Activated gamma-delta T cell treated with Interleukin-2 at 50 U/mL for 16 hours (primary cell): Measurements from ENCODE around the gene UGGT1.

Source experiments
- DNase-seq: peaks from one replicate; pipeline ENCODE4 v3.0.0-alpha.2; 2020

UGGT1 gene

DNA sequence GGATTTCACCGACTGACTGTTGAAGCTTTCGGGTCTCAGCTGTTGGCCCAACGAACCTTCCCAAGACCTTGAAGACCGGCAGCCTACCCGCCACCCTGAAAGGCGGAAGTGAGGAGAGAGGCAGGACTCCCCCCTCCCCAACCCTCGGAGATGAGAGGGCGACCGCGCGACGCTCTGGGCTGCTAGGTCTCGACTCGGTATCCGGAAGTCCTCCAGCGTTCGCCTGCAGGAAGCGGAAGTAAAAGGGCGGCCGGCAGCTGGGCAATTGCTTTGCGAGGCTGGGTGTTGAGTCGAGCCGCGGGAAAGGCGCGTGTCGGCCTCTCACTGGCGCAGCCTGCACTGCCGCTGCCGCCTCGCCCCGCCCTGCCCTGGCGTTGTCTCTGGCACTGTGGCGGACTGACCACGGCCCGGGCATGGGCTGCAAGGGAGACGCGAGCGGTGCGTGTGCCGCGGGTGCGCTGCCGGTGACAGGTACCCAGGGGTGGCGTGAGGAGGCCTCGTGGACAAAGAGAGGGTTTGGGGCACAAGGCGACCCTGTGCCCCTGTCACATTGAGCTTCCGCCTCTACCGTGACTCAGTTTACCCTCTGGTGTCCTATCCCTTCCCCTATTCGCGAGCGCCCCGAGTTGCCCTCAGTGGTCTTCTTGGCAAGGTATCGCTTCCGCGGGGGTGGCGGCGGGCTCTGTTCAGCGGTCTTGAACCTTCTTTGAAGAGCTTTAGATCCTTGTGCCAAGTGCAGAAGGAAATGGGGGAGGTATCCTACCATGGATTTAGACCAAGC is at the start of gene UGGT1:
Gene UGGT1 (plus strand): TSS at position 256 of the 781 bp plus-strand sequence. CDS start 158 bp downstream, at position 414.
- DNase-seq: peak; percentile 92

GRCh38 chr2:128041561-128041960 is 49.4 kb upstream of the UGGT1 start:
- no peak for DNase-seq

DNA sequence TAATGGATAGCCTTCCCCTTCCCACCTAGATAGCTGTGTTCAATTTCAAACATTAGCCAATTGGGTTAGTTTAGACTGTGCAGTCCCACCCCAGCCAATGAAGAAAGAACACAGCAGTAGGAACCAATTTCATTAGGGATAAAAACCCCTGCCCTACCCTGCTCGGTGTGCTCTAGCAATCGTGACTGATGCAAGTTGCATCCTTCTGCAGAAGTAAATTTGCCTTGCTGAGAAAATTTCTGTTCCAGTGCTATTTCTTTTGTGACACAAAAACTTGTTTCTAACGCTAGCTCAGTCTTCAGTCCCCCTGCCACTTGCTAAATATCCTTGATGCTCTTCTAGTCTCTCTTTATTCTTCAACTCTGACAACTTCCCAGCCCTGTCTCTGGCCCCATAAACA is 48.0 kb upstream of the UGGT1 start:
- DNase-seq: no peak

DNA sequence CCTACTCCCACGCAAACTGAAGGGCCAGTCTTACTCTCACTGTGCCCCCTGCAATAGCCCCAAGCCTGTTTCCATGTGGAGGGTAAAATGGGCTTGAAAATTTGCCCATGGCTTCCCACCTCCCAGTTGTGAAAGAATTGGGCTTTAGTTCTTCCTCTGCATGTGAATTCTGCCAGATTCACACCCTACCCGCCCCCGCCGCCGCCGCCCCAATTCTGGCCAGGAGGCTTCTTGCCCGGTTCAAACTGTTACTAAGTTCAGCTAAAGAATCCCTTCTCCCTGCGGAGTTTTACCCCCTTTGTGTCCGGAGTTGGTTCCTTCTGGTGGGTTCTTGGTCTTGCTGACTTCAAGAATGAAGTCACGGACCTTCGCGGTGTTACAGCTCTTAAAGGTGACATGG is 37.7 kb upstream of the UGGT1 start:
- no peak for DNase-seq

- no peak for DNase-seq
Measured at GRCh38 chr2:128054104-128054885, 36.7 kb upstream of the UGGT1 start.

DNA sequence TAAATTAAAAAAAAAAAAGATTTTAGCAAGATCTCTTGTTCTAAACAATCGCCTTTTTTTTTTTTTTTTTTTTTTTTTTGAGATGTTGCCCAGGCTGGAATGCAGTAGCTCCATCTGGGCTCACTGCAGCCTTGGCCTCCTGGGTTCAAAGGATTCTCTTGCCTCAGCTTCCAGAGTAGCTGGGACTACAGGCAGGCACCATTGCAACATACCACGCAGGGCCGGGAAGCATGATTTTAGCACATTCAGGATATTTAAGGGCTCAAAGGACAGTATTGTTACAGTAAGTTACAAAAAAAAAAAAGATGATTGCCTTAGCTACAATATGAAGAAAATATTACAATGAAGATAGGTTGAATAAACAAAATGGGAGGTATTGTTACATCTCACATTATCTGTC is 33.7 kb upstream of the UGGT1 start:
- no peak for DNase-seq

- DNase-seq: no peak
Measured at GRCh38 chr2:128058114-128058513, 32.9 kb upstream of the UGGT1 start.

- DNase-seq: no peak
Measured at GRCh38 chr2:128062571-128062970, 28.4 kb upstream of the UGGT1 start.

DNA sequence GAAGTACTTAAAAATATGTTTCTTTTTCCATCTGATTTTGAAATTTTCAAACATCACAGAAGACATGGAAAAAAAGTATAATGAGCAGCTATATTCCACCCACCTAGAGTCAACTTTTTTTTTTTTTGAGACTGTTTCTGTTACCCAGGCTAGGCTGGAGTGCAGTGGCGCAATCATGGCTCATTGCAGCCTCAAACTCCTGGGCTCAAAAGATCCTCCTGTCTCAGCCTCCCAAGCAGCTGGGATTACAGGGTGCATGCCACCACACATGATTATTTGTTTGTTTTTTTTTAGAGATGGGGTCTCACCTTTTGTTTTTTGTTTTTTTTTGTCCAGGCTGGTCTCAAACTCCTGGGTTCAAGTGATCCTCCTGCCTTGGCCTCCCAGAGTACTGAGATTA is 26.6 kb upstream of the UGGT1 start:
- DNase-seq: no peak

DNA sequence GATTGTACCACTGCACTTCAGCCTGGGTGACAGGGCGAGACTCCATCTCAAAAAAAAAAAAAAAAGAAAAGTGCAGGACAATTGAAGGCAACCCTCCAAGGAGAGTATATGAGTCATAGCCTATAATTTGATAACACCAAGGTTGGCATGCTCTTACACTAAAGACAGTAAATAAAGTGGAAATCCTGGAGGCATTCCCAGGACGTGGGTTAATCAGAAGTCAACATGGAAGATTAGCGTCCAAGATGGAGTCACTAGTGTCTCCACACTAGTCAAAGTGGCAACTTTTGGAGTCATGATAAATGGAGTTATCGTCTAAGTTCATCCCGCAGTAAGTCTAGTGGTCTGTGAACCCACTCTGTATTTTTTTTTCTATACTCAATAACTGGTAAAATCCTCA is 21.2 kb upstream of the UGGT1 start:
- DNase-seq: no peak

- no peak for DNase-seq
Measured at GRCh38 chr2:128073278-128073677, 17.7 kb upstream of the UGGT1 start.

DNA sequence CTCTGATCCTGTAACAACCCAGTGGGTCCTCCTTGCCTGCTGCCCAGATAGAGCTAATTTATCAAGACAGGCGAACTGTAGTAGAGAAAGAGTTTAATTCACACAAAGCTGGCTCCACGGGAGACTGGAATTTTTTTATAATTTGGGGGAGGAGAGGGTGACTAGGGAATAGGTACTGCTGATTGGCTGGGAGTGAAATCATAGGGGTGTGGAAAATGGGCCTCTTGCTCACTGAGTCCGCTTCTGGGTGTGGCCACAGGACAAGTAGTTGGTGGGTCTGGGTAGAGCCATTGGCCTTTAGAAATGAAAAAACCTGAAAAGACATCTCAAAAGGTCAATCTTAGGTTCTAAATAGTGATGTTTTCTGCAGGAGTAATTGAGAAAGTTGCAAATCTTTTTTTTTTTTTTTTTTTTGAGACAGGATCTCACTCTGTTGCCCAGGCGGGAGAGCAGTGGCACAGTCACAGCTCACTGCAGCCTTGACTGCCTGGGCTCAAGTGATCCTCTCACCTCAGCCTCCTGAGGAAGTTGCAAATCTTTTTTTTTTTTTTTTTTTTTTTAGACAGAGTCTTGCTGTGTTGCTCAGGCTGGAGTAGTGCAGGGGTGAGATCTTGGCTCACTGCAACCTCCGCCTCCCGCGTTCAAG is 14.4 kb upstream of the UGGT1 start:
- no peak for DNase-seq

DNA sequence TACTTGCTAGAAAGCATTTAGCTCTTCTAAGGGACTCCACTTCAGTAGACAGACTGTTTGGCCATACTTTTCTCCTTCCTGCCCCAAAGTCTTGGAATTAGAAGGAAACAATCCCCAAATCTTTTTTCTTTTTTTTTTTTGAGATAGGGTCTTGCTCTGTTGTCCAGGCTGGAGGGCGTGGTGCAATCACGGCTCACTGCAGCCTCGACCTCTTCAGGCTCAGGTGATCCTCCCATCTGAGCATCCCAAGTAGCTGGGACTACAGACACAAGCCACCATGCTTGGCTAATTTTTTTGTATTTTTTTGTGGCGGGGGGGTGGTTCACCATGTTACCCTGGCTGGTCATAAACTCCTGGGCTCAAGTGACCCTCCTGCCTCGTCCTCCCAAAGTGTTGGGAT is 6.2 kb upstream of the UGGT1 start:
- no peak for DNase-seq

- no peak for DNase-seq
Measured at GRCh38 chr2:128086244-128086643, 4.8 kb upstream of the UGGT1 start.

- DNase-seq: no peak
Measured at GRCh38 chr2:128090575-128090944, 440 bp upstream of the UGGT1 start.

GRCh38 chr2:128091726-128092080 is 703 bp downstream of the UGGT1 start:
- no peak for DNase-seq

DNA sequence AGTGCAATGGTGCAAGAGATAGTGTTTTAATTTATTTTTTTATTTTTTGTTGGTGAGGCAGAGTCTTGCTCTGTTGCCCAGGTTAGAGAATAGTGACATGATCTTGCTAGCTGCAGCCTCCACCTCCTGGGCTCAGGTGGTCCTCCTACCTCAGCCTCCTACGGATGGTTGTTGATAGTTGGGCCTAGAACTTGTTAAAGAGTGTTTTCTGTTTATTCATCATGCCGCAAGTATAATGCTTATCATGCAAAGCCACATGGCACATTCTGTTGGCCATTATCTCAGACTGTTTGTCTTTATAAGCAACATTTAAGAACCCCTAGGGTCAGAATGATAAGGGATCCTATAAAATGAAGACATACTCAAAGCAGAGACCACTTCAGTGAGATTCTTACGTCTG is 1.7 kb downstream of the UGGT1 start:
- no peak for DNase-seq

DNA sequence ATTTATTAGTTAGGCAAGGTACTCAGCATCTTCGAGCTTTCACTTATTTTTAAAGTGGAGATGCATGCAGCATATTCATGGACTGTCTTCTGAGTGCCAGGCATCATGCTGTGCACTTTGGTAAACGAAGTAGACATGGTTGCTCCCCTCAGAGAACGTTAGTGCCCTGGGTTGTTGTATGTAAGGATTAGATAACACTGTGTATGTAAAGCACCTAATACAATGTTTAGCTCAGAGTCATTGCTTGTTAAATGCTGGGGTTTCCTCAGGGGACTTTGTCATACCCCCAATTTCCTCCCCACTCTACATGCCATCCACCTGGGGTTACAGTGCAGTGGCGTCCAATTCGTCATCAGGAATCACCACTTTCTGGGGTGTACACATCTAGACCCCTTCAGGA is 2.8 kb downstream of the UGGT1 start:
- no peak for DNase-seq

- DNase-seq: no peak
Measured at GRCh38 chr2:128095201-128095600, 4.2 kb downstream of the UGGT1 start.

DNA sequence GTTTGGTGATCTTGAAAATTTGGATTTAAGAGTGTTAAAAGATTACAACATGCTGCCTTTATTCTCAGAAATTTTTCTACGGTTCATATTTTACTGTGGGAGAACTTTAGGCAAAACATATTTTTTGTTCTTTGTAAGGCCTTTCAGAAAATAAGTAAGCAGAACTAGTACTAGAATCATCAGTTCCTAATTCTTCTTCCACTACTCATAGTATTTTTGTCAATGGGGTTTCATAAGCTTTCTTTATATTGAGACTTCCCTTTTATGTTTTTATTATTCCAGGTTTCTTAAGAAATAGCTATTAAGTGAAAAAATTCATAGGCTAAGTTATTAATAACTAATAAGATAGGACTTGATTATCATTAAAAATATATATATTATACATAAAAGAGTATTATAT is 12.4 kb downstream of the UGGT1 start:
- no peak for DNase-seq

- no peak for DNase-seq
Measured at GRCh38 chr2:128105072-128105471, 14.1 kb downstream of the UGGT1 start.

- DNase-seq: no peak
Measured at GRCh38 chr2:128108166-128108565, 17.2 kb downstream of the UGGT1 start.

DNA sequence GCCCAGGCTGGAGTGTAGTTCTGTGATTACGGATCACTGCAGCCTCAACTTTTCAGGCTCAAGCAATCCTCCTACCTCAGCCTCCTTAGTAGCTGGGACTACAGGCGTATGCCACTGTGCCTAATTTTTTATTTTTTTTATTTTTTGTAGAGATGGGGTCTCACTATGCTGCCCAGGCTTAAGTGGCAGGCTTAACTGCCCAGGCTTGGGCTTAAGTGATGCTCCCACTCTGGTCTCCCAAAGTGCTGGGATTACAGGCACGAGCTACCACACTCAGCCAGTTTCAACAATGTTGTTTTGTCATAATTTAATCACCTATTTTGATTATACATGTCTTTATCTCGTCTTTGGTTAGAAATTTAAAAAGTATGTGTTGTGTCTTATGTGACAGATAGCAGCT is 18.2 kb downstream of the UGGT1 start:
- no peak for DNase-seq
